GM18868 (cell line): Measurements from ENCODE around the gene CEP76.

Experiments
- ATAC-seq: cut with Tn5 transposase; IDR thresholded peaks from one replicate; pipeline ENCODE4 v1.9.1; 2021; ENCODE audit warnings: mild to moderate bottlenecking, moderate library complexity; ENCODE audit not compliant: unreplicated experiment

The CEP76 gene

DNA sequence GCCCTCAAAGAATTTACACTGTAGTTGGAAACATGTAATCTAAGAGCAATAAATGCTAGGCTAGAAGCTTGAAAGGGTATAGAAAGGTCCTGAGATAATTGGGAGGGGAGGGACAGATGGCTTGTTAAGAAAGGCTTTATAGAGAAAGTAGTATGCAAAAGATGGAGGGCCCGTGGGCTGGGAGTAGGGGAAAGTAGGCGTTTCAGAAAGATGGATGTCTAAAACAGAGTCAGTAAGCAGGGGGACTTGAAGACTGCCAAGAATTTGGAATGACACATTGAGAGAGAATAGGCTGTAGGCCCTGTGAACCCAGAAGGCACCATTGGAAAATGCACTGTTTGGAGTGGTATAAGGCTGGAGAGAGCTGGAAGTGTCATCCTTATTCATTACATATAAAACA, 1.1 kb upstream of the CEP76 start:
- ATAC-seq: no peak

DNA sequence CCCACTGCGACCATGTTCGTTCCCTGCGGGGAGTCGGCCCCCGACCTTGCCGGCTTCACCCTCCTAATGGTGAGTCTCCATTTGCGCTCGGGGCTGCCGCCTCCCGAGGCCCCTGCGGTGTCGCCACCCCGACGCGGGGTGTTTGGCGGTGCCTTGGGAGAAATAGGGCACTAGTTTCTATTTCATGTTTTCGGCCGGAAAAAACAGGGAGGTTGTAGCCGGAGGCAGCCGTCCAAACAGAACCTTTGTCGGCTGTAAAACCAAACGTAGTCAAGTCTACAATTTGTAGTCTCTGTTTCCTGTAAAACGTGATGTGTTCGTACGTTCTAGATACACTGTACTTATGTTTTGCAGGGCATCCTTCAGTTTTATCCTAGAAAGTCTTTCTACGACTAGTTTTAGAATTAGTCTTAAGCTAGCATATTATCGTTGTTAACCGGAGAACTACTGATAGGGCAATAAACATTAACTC, 609 bp upstream of the CEP76 start:
- peak; percentile 38 for ATAC-seq

DNA sequence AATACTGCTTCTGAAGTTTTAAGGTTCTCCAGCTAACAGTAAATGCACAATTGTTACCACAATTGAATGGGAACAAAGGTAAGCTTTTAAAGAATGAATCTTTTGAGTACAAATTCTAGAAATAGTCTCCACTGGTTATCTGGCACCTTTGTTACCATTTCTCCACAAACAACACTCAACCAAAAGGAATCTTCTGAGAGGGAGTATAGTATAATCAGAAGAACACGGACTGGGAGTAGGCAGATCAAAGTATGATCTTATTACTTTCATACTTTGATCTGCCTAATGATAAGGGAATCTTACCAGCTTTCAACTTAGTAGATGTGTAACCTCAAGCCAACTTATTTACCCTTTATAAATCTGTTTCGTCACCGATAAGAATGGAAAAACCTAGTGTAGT, 1.4 kb downstream of the CEP76 start:
- no peak for ATAC-seq

DNA sequence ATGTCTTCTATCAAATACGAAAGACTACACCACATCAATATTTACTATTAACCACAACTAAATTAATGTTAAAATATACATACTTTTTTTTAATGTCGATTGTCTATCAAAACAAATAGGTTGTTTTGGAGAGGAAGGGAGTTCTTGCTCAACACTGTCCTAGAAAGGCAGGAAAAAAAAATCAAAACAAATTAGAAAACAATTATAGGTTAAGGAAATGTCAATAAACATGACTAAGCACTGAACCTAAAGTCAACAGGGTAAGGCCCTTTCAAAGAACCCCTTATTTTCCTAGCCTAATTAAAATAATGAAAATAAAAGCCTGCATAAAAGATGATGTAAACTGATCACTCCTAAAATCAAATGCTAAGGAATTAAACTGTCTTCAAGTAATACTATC, 2.8 kb downstream of the CEP76 start:
- no peak for ATAC-seq

DNA sequence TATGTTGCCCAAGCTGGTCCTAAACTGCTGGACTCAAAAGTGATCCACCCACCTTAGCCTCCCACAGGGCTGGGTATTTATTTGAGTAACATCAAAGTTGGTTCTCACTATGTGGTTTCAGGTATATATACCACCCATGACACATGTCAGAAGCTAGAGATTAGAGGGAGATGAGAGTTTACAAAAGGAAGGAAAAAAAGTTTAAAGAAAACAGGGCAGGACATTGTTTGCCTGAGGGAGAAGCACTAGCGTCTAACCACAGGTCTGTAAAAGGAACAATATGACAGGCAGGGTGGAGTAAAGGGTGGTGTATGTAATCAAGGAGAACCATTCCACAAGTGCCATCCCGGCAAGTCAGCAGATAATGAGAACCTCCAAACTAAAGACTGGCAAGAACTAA, 8.5 kb downstream of the CEP76 start:
- ATAC-seq: no peak

DNA sequence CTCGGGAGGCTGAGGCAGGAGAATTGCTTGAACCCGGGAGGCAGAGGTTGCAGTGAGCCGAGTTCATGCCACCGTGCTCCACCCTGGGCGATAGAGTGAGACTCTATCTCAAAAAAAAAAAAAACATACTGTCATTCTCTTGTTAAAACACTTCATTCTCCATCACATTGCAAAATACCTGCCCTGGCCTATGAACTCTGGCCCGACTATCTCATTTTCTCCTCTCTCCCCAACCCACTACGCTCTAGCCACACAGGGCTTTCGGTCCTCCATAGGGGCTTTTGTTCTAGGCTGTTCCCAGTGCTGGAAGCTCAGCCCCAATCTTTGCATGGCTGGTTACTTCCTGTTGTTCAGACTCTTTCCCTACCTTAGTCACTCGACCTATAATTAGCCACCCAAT, 10.3 kb downstream of the CEP76 start:
- no peak for ATAC-seq

DNA sequence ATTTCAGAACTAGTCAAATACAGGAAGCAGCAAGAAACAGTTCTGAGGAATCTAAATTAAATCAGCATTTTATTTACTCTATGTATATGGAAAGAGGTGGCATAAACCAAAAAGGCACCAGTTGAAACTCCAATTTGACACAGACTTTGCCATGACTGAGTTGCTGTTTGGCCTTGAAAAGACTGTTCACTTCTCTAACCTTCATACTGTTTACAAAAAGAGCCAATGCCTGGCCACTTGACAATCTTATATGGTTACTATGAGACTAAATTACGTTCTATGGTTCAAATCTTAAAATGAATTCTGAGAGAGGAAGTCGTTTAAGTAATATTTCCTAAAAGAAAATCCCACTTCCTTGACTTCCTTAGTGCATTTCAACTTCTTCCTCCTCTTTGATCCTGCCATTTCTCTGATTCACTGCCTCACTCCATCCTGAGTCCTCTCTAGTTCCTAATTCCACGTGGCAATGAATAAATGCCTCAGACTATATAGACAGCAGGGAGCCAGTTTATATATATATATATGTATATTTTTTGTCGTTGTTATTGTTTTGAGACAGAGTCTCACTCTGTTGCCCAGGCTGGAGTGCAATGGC, 13.2 kb downstream of the CEP76 start:
- ATAC-seq: no peak

DNA sequence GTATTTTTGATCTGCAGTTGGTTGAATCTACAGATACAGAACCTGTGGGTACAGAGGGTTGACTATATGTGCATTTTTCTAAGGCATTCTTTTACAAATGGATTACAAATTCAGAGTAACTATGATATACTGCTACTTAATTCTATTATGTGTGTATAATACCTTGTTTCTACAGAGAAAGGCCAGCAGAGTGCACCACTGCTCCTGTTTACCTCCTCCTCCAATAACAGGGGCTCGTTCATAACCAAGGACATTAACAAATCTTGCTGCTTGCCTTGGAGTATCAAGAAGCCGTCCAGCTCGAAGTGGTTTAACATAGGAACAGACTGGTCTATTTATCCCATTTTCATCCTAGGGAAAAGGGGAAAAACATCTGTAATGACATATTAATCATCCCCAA, 16.4 kb downstream of the CEP76 start:
- no peak for ATAC-seq

DNA sequence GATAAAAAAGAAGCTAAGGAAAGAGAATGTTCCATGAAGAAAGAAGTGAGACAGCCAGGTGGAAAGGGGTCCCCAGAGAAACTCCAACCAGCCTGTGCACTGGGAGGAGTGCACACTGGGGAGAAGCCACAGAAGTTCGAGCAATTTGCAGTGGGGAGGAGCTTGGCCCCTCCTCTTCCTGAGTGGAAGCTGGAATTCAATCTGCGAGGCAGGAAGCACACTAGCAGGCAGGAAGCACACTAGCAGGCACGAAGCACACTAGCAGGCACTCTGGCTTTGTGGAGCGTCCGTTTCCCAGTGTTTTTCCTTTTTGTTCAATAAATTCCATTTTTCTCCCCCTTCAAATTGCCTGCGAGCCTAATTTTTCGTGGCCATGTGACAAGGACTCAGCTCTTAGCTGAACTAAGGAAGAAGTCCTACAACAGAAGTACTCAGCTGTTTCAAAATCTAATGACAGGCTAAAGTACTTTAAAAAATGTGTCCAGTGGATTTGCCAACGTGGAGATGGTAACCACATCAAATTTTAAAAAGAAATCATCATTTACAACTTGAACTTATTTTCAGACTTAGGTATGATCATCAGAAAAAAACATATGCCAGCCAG, 23.2 kb downstream of the CEP76 start:
- no peak for ATAC-seq

DNA sequence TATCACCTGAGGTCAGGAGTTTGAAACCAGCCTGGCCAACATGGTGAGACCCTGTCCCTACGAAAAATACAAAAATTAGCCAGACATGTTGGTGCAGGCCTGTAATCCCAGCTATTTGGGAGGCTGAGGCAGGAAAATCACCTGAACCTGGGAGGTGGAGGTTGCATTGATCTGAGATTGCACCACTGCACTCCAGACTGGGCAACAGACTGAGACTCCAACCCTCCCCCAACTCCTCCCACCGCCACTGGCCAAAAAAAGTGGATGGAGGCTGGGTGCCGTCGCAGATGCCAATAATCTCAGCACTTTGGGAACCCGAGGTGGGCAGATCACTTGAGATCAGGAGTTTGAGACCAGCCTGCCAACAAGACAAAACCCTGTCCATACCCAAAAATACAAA, 34.5 kb downstream of the CEP76 start:
- ATAC-seq: no peak

DNA sequence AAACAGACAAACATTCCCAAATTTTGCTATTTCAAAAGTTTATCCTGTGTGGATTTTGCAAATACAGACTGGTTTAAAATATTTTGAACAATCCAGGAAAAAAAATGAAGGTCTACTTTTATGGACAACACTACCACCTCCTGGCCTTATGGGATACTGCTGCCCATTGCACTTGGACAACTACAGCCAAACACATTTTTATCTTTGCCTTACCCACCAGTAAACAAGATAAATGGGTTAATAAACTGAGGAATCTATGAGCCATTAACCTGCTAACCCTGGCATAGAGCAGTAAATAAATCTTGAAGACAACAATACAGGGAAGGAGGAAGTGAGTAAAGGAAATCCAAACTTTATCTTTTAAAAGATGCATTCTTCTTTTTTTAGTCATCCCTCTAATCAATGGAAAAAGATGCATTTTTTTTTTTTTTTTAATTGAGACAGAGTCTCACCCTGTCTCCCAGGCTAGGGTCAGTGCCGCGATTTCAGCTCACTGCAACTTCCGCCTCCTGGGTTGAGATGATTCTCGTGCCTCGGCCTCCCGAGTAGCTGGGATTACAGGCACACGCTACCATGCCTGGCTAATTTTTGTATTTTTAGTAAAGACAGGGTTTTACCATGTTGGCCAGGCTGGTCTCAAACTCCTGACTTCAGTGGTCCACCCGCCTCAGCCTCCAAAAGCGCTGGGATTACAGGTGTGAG, 42.5 kb downstream of the CEP76 start:
- ATAC-seq: no peak

DNA sequence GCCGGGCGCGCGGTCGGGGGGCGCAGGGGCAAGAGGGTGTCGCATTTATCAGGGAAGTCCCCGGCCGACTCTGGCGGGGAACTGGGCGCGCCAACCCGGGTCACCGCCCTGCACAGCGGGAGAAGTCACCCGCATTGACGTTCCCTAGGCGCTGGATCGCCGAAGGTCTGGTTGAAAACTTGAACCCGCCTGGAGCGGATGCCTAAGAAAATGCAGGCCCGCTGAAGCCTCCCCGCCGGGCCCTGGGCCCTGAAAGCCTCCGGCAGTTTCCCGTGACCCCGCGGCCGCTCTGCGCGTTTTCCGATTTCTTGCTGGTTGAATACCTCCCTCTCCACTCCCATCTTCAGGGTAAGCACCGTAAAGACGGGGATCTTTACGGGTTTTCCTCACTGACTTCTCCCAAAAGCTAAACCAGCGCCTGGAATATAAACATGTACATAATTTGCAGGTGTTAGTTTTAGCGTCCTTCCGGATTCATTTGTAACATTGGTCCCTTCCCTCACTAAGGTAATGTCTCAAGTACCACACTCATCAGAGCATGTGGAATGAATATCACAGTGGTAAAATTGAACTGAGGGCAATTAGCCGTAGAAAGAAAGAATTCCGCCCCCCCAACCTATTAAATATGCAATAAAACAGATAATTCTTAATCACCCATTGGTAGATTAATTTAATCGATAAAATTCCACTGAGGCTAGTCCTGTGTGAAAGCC, 43.9 kb downstream of the CEP76 start:
- peak; percentile 19 for ATAC-seq

DNA sequence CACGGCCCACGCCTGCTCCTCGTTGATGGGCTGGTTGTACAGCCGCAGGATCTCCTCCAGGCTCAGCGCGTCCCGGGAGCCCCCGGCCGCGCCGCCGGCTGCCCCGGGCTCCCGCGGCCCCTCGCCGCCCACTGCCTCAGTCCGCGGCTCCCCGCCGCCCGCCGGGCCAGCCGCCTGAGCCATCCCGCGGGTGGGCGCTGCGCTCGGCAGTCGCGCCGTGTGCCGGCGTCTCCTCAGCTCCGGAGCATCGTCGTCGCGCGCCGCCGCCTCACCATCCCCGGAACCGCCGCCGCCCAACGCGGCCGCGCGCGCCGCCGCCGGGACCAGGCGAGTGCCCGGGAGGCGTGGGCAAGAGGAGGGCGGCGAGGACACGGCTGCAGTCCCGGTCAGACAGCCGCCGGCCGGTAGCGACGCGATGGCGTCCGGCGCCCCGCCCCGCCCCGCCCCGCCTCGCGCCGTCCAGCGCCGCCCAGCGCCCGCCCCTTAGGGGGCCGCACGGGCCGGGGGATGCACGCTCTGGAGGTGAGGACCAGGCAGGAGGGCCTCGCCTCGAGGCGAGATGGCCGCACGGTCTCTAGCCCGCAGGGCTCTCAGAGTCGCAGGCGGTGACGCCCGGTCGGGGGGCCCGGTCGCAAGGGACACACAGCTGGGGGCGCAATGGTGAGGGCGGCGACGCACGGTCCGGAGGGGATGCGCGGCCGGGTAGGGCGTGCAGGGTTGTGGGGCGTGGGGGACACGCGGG, 44.7 kb downstream of the CEP76 start, which contains the start of gene SPIRE1:
Gene SPIRE1, minus strand, starts transcription at position 424 of the 742 bp plus-strand sequence. Its CDS starts 241 bp downstream, at position 183.
- peak; percentile 73 for ATAC-seq

DNA sequence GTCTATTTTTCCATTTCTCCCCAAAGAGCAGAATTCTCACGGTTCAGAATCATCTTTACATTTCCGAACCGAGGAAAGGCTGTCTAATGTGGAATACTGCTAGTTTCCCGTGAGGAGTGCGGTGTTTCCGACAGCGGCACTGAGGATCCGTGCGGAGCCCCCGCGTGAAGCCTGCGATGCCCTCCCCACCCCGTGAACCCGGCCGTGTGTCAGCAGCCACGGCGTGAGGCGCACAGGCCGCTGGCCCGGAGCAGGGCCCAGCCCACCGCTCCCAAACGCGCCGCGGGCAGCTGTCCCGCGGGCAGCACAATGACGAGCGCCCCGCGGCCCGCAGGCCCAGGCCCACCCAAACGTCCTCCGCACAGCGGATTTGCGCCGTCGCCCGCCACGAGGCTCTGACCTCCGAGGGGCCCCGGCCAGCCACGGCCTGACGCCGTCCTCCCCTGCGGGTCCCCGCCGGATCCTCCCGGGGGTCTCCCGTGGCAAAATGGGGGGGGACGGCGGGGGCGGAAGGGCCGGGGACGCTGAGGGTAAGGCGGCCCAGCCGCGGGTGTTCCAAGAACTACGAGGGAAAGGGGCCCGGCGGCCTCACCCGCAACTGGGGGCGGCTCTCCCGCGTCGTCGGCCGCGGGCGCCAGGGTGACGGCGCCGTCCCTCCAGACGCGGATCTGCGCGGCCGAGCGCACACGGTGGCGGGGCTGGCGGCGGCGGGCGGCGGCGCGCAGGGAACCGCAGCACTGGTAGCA, 45.4 kb downstream of the CEP76 start:
- ATAC-seq: peak; percentile 43

DNA sequence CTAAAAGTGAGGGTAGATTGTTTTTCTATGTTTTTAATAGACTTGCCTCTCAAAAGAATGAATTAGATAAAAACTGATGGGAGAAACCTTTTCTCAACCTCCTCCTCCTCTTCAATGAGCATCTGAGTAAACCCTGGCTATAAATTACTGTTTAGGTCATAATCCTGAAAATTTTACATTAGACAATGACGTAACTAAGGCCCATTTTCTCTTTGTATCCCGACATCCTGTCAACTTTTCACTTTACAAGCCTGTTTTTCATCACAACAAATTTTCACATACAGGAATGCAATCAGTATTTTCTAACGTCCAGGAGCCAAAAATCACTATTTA, 46.0 kb downstream of the CEP76 start:
- no peak for ATAC-seq

DNA sequence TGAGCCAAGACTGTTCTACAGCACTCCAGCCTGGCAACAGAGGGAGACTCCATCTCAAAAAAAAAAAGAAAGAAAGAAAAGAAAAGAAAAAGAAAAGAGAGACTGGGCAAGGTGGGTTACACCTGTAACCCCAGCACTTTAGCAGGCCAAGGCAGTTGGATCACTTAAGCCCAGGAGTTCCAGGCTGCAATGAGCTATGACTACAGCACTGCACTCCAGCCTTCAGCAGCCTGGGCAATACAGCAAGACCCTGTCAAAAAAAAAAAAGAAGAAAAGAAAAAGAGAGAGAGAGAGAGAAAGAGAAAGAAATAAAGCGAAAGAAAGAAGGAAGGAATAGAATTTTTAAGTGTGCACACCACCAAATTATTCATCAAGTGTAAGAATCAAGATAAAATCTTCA, 47.6 kb downstream of the CEP76 start:
- no peak for ATAC-seq

DNA sequence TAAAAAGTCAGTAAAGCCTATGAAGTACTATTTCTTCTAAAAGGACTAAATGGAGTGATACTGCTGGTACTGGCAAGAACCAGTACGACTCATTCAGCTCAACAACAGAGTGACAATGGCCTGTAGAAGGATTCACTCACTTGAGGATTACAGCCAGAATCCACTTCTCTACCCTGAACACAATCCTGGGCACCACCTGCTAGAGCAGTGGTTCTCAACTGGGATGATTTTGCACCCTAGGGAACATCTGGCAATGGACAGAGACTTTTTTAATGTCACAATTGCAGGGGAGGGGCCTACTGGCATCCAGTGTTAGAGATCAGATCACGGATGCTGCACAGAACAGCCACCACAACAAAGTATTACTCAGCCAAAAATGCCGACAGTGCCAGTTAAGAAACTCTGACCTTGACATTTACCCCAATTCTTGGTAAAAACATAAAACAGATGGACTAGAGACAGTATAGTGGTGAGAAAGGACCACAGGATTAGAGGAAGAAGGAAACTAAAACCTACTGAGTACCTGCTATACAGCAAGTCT, 49.6 kb downstream of the CEP76 start:
- no peak for ATAC-seq

DNA sequence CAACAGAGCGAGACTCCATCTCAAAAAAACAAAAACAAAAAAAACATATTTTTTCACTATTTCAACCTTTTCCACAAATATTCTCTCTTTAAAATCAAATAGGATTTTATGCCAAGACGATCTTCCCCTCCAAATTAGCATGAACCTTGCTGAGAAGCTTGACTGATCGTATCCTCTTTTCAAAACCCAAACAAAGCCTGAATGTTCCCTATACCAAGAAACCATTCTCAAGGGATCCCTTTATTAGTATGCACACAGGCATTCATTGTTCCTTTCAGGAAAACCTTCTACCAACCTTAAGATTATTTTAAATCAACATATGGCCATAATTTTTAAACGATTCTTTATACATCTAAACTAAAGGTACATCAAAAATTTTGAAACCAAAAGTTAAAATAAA, 50.9 kb downstream of the CEP76 start:
- ATAC-seq: no peak

DNA sequence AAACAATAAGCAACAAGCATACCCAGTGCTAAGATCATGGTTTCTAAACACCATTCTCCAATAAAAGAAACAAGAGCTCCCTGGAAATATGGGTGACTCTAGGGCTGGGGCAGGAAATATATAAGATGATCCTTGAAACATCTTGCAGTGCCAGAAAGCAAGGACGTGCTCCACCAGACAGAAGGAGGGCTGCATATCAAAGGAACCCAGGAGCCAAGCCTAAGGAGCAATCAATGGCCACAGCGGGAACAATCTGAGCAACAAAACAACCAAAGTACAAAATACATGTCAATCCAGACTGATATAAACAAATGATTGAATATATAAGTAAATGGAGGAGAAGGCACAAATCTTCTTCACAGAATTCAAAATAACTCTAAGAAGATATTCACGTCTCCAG, 54.8 kb downstream of the CEP76 start:
- ATAC-seq: no peak

DNA sequence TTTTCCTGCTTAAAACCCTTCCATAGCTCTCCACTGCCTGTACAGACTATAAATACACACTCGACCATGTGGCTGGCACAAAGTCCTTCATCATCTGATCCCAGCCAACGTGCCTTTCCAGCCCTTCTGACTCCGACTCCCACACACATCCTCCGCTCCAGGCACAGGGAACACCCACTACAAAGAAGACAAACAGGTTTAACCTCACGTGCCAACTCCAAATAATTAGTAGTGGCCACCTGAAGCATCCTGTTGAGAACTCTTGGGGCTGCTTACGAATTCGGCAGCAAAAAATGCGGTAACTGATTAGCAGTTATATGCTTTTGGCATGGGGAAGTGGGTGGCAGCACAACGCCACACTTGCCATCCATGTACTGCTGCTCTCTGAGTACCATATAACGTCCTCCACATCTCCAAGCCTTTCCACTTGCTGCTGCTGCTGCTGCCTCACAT, 56.7 kb downstream of the CEP76 start:
- ATAC-seq: no peak
